IPS-20b (cell line): ENCODE results near the gene PARD3B.

ENCODE experiments used
- H3K27ac ChIP-seq: one replicate; pipeline ENCODE4 v1.5.1; 2013; ENCODE audit warnings: low read length
- H3K27me3 ChIP-seq: 2 replicates; pipeline ENCODE4 v1.6.1; 2013; ENCODE audit warnings: mild to moderate bottlenecking, low read length, inconsistent platforms; ENCODE audit not compliant: insufficient read depth
- H3K36me3 ChIP-seq: 2 replicates; pipeline ENCODE4 v1.6.1; 2013; ENCODE audit warnings: low read depth, mild to moderate bottlenecking, inconsistent platforms, low read length, moderate library complexity; ENCODE audit not compliant: insufficient read depth
- H3K4me1 ChIP-seq: 2 replicates; pipeline ENCODE4 v1.6.1; 2013; ENCODE audit warnings: mild to moderate bottlenecking, control low read depth, inconsistent platforms, low read length, moderate library complexity; ENCODE audit not compliant: insufficient read depth
- H3K4me3 ChIP-seq: 2 replicates; pipeline ENCODE4 v1.5.1; 2013; ENCODE audit warnings: mild to moderate bottlenecking, low read length, inconsistent platforms
- H3K9ac ChIP-seq: 2 replicates; pipeline ENCODE4 v1.6.1; 2013; ENCODE audit warnings: low read depth, mild to moderate bottlenecking, inconsistent platforms, low read length, moderate library complexity
- H3K9me3 ChIP-seq: 2 replicates; pipeline ENCODE4 v1.6.1; 2013; ENCODE audit warnings: mild to moderate bottlenecking, low read depth, low read length, inconsistent platforms; ENCODE audit not compliant: insufficient read depth

PARD3B gene

GRCh38 chr2:204681412-204681811 is 136.1 kb downstream of the PARD3B start:
- H3K9me3 ChIP-seq: no peaks in the 10 kb centered on the region
- no peak overlapping the region for H3K27ac ChIP-seq
- no peaks in the 10 kb centered on the region for H3K27me3 ChIP-seq
- H3K36me3 ChIP-seq: no peaks in the 10 kb centered on the region
- H3K4me3 ChIP-seq: no peak overlapping the region
- H3K9ac ChIP-seq: no peak overlapping the region
- peaks cover 4% of the 10 kb centered on the region; the same call in 1 of the 2 replicates for H3K4me1 ChIP-seq

- Histone ChIP-seq H3K9ac (no peak overlapping the region), H3K9me3 (no peaks in the 10 kb centered on the region), H3K4me1 (peaks cover 4% of the 10 kb centered on the region; the same call in 1 of the 2 replicates), H3K36me3 (no peaks in the 10 kb centered on the region), H3K4me3 (no peak overlapping the region), H3K27me3 (no peaks in the 10 kb centered on the region), H3K27ac (no peak overlapping the region)
These were observed 138.1 kb downstream of the PARD3B start for GRCh38 chr2:204683384-204683783.

GRCh38 chr2:204686406-204686805 is 141.1 kb downstream of the PARD3B start:
- Histone ChIP-seq H3K9me3 (no peaks in the 10 kb centered on the region), H3K27me3 (no peaks in the 10 kb centered on the region), H3K4me1 (peaks cover 1% of the 10 kb centered on the region; the same call in 1 of the 2 replicates)

GRCh38 chr2:204687776-204688175 is 142.5 kb downstream of the PARD3B start:
- no peak overlapping the region for H3K4me3 ChIP-seq
- H3K36me3 ChIP-seq: no peaks in the 10 kb centered on the region
- H3K4me1 ChIP-seq: no peaks in the 10 kb centered on the region
- H3K27me3 ChIP-seq: no peaks in the 10 kb centered on the region
- no peak overlapping the region for H3K9ac ChIP-seq
- no peak overlapping the region for H3K27ac ChIP-seq
- no peaks in the 10 kb centered on the region for H3K9me3 ChIP-seq

More at GRCh38 chr2:204686406-204686805, 141.1 kb downstream of the PARD3B start:
- Histone ChIP-seq H3K4me3 (no peak overlapping the region), H3K27ac (no peak overlapping the region), H3K9ac (no peak overlapping the region), H3K36me3 (no peaks in the 10 kb centered on the region)

GRCh38 chr2:204691911-204692510 is 146.7 kb downstream of the PARD3B start:
- Histone ChIP-seq H3K9me3 (no peaks in the 10 kb centered on the region), H3K9ac (no peak overlapping the region), H3K27me3 (no peaks in the 10 kb centered on the region), H3K4me1 (no peaks in the 10 kb centered on the region), H3K36me3 (no peaks in the 10 kb centered on the region), H3K27ac (no peak overlapping the region), H3K4me3 (no peak overlapping the region)

GRCh38 chr2:204692790-204693189 is 147.5 kb downstream of the PARD3B start:
- Histone ChIP-seq H3K27ac (no peak overlapping the region), H3K9me3 (no peaks in the 10 kb centered on the region), H3K9ac (no peak overlapping the region), H3K4me3 (no peak overlapping the region), H3K36me3 (no peaks in the 10 kb centered on the region), H3K27me3 (no peaks in the 10 kb centered on the region), H3K4me1 (no peaks in the 10 kb centered on the region)

- H3K9ac ChIP-seq: no peak overlapping the region
- H3K4me3 ChIP-seq: no peak overlapping the region
- no peak overlapping the region for H3K27ac ChIP-seq
- H3K36me3 ChIP-seq: no peaks in the 10 kb centered on the region
- no peaks in the 10 kb centered on the region for H3K4me1 ChIP-seq
- H3K9me3 ChIP-seq: no peaks in the 10 kb centered on the region
- no peaks in the 10 kb centered on the region for H3K27me3 ChIP-seq
These were observed 148.0 kb downstream of the PARD3B start for GRCh38 chr2:204693262-204693661.

GRCh38 chr2:204695506-204695905 is 150.2 kb downstream of the PARD3B start:
- Histone ChIP-seq H3K9me3 (no peaks in the 10 kb centered on the region), H3K9ac (no peak overlapping the region), H3K27ac (no peak overlapping the region), H3K36me3 (no peaks in the 10 kb centered on the region), H3K27me3 (no peaks in the 10 kb centered on the region), H3K4me1 (no peaks in the 10 kb centered on the region), H3K4me3 (no peak overlapping the region)

GRCh38 chr2:204696124-204696523 is 150.8 kb downstream of the PARD3B start:
- Histone ChIP-seq H3K27ac (no peak overlapping the region), H3K4me3 (no peak overlapping the region), H3K36me3 (no peaks in the 10 kb centered on the region), H3K9ac (no peak overlapping the region), H3K4me1 (no peaks in the 10 kb centered on the region), H3K27me3 (no peaks in the 10 kb centered on the region), H3K9me3 (no peaks in the 10 kb centered on the region)

- Histone ChIP-seq H3K4me3 (no peak overlapping the region), H3K27ac (no peak overlapping the region), H3K9ac (no peak overlapping the region), H3K36me3 (no peaks in the 10 kb centered on the region), H3K4me1 (no peaks in the 10 kb centered on the region), H3K9me3 (no peaks in the 10 kb centered on the region), H3K27me3 (no peaks in the 10 kb centered on the region)
These were observed 160.1 kb downstream of the PARD3B start for GRCh38 chr2:204705243-204705932.

GRCh38 chr2:204706939-204707338 is 161.7 kb downstream of the PARD3B start:
- no peak overlapping the region for H3K27ac ChIP-seq
- no peak overlapping the region for H3K9ac ChIP-seq
- no peaks in the 10 kb centered on the region for H3K9me3 ChIP-seq
- H3K4me1 ChIP-seq: no peaks in the 10 kb centered on the region
- no peaks in the 10 kb centered on the region for H3K27me3 ChIP-seq
- H3K36me3 ChIP-seq: no peaks in the 10 kb centered on the region
- no peak overlapping the region for H3K4me3 ChIP-seq

GRCh38 chr2:204713211-204713610 is 167.9 kb downstream of the PARD3B start:
- Histone ChIP-seq H3K36me3 (no peaks in the 10 kb centered on the region), H3K27ac (no peak overlapping the region), H3K9me3 (no peaks in the 10 kb centered on the region), H3K4me1 (no peaks in the 10 kb centered on the region), H3K9ac (no peak overlapping the region), H3K27me3 (no peaks in the 10 kb centered on the region), H3K4me3 (no peak overlapping the region)
